HL-60/S4 (cell line): ENCODE measurements around the gene ANKHD1.

ENCODE experiments used
- in situ Hi-C: fragments of 300-500 bp; cut with MboI; formaldehyde crosslinking; loops from 2 replicates; pipeline ENCODE4 v1.14.3; 2022; ENCODE audit warnings: low sequenced_read_pairs

The ANKHD1 gene

DNA sequence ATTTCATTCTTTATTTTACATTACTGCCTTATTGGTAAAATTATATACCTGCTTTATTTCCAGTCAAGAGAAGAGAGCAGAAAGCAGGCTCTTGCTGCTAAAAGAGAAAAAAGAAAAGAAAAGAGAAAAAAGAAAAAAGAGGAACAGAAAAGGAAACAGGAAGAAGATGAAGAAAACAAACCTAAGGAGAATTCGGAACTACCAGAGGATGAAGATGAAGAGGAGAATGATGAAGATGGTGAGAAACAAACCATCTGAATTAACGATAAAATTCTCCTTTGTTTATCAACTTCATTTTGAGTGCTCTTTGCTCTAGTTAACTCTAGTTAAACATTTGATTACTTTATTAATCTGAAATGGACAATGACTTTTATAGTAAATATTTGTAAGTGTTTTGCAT is 122.4 kb downstream of the ANKHD1 start:
- in situ Hi-C loops, result no loop called here

DNA sequence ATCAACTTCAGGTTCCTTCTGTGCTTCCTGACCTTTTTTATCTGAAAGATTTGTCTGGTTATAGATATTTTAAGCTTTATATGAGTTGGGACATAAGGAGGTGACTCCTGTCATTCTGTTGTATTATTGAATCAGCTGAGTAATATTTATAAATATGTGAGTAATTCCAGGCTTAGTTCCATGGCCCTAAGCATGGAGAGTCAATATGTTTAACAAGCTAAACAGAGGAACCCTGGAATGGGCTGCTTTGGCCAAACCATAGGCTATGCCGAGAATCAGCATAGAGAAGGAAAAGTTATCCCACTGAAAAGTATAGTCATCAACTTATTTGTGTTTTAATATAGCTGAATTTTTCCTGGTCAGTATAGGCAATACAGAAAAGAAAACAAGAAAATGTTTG is 138.6 kb downstream of the ANKHD1 start:
- in situ Hi-C loops, result no loop called here

DNA sequence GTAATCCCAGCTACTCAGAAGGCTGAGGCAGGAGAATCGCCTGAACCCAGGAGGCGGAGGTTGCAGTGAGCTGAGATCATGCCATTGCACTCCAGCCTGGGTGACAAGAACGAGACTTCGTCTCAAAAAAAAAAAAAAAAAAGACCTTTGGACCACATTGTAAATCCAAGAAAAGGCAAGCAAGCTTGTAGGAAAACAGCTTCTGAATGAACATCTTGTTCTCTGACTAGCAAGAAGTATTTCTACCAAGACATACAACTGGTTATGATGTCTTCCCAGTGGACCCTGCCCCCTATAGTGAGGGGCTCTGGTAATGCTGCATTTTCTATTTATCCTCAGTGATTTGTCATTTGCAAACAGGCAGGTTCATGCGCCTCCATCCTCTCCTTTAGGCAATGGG is 141.3 kb downstream of the ANKHD1 start:
- in situ Hi-C loops, result no loop called here

DNA sequence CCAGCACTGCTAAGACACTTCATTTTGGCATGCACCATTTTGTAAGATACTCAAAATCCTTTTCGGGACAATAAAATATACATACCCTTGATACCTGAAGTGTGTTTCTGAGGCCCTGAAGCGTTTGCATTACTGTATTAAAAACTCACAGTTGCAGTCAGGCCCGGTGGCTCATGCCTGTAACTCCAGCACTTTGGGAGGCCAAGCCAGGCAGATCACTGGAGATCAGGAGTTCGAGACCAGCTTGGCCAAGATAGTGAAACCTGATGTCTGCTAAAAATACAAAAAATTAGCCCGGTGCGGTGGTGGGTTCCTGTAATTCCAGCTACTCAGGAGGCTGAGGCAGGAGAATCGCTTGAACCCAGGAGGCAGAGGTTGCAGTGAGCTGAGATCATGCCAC is 143.4 kb downstream of the ANKHD1 start:
- in situ Hi-C loops, result no loop called here

DNA sequence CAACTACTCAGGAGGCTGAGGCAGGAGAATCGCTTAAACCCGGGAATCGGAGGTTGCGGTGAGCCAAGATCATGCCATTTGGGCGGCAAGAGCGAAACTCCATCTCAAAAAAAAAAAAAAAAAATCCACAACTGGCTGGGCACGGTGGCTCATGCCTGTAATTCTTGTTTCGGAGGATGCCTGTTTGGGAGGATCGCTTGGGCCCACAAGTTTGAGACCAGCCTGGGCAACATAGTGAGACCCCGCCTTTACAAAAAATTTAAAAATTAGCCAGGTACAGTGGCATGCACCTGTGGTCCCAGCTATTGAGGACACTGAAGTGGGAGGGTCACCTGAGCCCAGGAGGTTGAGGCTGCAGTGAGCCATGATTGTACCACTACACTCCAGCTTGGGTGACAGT is 144.0 kb downstream of the ANKHD1 start:
- in situ Hi-C loops, result no loop called here

DNA sequence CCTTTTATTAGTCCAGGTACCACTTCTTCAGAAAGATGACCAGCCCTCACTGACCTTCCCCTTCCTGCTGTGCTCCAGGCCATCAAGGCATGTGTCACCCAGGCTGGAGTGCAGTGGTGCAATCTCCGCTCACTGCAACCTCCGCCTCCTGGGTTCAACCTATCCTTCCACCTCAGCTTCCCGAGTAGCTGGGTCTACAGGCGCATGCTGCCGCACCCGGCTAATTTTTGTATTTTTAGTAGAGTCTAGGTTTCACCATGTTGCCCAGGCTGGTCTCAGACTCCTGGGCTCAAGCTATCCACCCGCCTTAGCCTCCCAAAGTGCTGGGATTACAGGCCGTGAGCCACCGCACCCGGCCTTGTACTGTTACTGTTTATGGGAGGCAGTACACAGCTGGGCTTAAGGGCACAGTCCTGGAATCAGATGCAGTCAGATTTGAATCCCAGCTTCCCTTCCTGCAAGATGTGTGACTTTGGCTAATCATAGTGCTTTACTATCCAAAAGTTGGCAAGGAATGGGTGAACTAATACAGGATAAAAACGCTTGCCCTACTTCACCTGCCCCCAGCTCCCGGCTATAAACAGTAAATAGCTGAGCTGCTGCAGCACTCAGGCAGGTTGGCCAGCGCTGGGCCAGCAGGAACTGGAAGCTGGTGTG is 145.3 kb downstream of the ANKHD1 start:
- in situ Hi-C loops, result no loop called here

DNA sequence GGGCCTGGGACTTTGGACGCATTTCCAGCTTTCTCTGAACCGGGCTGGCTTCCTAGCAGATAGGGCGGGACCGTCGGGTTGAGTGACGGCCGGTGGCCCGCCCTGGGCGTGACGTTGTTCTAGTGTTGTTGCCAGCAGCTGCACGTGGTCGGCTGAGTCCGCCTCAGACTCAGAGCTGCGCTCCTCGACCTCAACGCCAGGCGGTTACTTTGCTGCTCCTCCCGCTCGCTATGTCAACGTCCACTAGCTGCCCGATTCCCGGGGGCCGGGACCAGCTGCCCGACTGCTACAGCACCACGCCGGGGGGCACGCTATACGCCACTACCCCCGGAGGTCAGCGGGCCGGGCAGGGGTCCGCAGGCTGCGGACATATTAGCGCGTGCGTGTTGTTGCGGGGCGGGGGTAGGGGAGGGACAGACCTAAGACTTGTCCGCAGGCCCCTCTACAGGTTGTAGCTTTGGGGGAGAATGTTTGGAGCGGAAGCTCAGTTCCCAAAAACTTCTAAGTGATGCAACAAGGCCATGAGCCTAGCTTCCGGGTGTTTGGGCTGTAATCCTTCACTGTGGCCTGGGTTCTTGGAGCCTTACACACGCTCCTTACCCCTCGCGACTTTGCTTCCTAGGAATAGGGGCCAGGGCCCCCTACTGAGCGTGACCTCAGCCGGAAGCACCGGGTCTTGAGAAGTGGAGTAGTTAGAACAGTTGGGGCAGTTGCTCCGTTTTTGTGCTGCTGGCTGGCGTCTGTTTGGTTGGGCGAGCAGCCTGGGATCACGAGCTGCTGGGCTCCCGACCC is 146.1 kb downstream of the ANKHD1 start, which contains the start of gene EIF4EBP3:
Gene EIF4EBP3 (plus strand): TSS at position 155 of the 792 bp plus-strand sequence. CDS start 76 bp downstream, at position 231.
- in situ Hi-C loops, result no loop called here

DNA sequence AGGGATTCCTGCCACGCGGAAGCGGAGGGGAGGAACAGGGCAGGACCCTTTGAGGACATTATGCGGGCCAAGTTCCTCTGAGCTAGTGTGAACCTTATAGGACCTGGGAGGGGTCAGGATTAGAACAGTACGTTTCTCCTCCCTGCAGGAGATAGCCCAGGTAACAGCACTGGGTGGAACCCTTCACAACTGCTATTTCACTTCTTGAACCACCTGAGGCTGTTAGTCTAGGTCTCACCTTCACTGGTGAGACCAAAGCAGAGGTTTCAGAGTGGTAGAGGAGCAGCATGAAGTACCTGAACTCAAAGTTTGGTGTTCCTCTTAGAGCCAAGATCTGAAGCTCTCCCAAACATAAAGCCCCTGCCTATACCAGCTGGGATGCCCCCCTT is 146.7 kb downstream of the ANKHD1 start:
- in situ Hi-C loops, result no loop called here

DNA sequence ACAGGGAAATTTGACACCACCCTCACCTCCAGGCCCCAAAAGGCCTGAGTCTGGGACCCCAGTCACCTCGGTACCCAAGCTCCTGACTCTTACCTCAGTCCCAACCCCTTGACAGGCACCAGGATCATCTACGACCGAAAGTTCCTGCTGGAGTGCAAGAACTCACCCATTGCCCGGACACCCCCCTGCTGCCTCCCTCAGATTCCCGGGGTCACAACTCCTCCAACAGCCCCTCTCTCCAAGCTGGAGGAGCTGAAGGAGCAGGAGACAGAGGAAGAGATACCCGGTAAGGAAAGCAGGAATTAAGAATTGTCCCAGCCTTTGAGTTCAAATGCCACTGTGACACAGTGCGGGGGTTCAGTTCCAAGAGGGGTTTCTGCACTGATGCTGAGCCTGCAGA is 147.2 kb downstream of the ANKHD1 start:
- in situ Hi-C loops, result no loop called here

DNA sequence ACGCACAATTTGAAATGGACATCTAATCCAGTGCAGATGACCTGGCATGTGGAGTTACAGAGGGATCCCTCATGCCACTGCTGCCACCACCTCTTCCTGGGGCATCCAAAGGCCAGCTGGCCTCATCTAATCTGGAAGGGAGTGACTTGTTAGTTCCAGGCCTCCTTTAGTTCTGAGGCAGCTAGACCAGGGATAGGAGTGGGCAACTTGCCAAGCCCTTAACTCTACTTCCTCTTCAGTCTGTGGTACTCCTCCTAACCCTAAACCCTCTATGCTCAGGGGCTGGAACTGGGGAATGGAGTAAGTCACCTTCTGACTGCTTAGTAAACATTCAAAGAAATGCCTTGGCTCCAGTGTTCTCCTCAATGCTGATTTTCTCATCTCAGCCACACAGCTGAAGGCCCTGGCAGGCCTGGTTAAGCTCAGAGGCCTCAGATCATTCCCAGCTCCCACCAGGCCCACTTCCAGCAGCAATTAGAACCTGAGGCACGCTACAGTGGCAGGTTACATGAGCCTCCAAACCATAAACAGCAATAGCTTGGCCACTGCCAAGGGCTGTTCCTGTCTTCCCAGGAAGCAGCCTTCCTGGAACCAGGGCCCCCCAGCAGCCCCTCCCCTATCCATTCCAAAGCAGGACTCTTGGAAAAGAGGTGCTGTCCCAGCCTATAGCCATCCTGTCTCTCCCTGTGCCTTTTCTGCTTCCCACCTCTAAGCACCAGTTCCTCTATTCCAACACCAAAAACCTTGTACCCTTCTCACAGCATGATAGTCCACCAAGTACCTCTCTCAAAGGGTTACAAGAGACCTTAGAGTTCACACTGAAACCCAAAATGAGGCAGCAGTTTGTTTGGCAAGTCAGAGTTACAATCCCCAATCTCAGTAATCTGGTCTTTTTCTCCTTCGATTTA is 147.9 kb downstream of the ANKHD1 start:
- in situ Hi-C loops, result loop anchor here (25.0 kb wide), 1 partner anchor 1063 kb away; the partner anchor contains the start of gene DIAPH1

DNA sequence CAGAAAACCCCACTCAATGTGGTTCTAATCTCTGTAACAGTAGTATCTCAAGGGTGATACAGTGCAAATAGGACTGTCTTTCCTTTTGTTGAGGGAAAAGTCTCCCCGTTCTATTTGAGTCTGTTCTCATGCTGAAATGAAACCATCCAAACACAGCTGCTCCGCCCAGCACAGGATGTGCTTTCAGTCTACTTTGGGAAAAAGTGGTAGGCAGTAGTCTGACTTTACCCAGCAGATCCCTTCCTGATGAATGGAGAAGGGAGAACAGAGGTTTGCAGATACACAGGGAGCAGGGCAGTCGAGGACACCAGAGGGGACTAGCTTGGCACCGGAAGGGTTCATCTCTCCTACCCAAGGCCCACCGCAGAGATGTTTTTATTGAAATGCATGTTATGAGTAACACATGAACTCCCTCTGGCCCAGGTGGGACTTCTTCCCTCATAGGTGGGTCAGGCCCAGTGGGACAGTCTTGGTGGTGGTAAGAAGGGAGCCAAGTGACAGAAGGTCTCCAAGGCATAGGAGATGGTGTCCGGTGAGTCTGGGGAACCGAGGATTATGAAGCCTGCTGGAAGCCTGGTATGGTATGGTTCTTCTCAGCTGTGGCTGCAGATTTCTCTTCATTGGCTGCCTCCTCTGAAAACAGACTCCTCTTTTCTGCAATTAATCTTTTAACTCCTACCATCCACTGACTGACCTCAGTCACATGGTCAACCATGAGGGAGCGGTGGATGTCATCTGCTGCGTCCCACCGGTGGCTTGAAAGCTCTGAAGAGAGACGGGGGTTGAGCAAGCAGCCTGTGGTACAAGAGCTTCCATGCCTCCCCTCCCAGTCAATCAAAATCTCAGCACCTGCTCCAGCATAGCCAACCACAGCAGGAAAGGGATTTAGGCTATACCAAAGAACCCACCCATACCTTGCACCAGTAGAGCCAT is 148.8 kb downstream of the ANKHD1 start:
- in situ Hi-C loops, result loop anchor here (25.0 kb wide), 1 partner anchor 1062 kb away; the partner anchor contains the start of gene DIAPH1

DNA sequence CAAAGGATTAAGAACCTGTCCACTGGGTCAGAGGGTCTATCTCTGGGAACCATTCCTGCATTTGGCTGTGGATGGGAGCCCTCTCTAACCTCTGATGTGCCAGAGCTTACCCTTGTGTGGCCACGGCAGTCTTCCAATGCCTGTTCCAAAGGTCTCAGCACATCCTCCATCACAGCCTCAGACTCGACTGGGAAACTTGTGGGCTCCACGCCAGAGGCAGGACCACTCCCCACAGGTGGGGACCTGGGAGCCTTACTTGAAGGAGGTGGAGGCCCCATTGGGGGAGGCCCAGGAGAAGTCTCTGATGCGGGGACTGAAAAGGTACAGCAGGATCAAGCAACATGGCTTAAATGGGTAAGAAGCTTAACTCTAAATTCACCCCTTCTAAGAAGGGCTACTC is 150.2 kb downstream of the ANKHD1 start:
- in situ Hi-C loops, result loop anchor here (25.0 kb wide), 1 partner anchor 1060 kb away; the partner anchor contains the start of gene DIAPH1

DNA sequence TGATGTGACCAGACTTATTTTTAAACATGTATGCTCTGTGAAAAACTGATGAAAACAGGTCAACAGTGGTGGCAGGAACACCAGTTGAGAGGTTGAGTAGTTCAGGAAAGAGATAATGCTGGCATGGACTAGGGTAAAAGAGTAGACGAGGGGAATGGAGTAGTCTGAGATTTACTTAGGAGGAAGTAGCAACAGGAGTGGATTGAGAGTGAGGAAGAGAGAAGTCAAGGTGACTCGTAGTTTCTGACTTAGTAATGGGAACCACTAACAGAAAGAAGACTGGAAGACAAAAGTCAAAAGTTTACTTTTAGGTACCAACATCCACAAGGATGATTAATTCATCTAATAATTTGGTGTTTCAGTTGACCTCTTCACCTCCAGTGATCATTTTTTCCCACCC is 152.0 kb downstream of the ANKHD1 start:
- in situ Hi-C loops, result loop anchor here (25.0 kb wide), 1 partner anchor 1059 kb away; the partner anchor contains the start of gene DIAPH1

DNA sequence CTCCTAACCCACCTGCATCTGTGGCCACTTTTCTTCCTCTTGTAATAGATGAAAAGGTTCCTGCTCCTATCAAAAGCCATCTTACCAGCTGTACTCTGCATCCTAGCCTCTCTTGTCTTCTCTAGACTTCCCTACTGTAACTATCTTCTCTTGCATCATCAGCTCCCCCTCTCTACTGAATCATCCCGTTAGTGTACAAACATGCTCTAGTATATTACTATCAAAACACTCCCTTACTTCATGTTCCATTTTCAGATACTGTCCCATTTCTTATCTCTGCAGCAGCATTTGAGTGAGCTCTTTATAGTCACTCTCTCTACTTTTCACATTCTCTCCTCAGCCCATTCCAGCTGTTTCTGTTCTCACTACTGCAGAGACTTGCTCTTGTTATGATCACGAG is 152.8 kb downstream of the ANKHD1 start:
- in situ Hi-C loops, result loop anchor here (25.0 kb wide), 1 partner anchor 1058 kb away; the partner anchor contains the start of gene DIAPH1

DNA sequence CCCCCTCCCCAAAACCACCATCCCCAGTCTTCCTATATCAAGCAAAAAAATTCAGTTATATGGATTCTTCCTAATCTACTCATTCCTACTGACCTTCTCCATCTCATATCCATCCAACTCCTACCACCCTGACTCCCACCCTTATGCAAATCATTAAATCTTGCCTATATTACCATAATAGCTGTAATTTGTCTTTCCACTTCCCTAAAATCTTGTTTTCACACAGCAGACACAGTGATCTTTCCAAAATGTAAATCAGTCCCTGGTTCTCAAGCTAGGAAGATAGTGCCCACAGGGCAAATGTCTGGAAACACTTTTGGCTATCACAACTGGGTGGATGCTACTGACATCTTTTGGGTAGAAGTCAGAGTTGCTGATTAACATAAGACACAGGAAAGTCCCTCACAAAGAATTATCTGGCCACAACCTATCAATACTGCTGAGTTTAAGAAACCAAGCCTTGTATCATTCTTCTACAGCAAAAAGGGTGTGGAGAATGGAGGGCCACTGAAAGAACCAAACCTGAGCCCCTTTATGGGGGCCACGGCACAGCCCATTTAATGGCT is 154.2 kb downstream of the ANKHD1 start:
- in situ Hi-C loops, result loop anchor here (25.0 kb wide), 1 partner anchor 1056 kb away; the partner anchor contains the start of gene DIAPH1

DNA sequence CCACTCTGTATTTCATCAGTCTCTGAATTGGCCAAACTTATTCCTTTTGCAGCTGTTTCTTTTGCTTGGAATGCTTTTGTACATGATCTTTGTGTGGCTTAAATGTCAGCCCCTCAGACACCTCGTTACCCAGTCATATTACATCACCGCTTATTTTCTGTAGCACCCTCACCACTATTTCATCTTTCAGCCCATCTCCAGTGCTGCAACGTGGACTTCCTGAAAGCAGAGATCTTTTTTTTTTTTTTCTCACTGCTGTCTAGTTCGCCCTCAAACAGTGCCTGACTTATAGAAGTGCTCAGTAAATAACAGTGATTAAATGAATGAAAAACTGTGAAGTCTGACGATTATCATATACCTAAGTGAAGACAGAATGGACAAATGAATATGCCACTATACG is 154.8 kb downstream of the ANKHD1 start:
- in situ Hi-C loops, result loop anchor here (25.0 kb wide), 1 partner anchor 1056 kb away; the partner anchor contains the start of gene DIAPH1

DNA sequence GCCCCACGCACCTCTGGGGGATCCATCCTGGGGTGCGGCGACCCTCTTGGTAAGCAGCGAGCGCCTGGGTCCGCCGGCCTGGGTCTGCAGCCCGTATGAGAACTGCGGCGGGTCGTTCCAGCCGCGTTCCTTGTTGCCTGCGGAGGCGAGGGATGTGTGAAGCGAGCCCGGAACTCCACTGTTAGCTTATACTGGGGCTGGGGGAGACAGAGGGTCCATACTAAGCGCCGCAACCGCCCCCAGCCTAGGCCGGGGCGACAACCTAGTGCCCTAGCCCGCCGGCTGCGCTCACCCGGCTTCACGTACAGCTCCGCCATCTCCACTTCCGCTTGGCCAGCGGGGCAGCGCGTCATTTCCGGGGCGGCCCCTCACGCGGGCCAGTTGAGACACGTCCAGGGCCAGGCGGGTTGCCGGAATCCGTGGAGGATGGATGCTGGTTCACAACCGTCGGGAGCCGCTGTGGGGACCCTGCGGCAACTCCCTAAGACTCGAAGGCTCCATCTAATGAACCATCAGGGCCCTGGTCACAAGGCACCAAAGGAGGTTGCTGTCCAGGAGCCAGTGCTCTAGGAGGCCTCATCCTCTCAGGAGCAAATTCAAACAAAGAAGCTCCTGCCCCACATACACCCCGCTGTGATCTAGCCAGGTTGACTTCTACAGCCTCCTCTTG is 155.6 kb downstream of the ANKHD1 start, which contains the start of gene SRA1:
Gene SRA1 (minus strand): TSS at position 338 of the 670 bp plus-strand sequence. CDS start 21 bp downstream, at position 317.
- in situ Hi-C loops, result loop anchor here (25.0 kb wide), 1 partner anchor 1055 kb away; the partner anchor contains the start of gene DIAPH1

DNA sequence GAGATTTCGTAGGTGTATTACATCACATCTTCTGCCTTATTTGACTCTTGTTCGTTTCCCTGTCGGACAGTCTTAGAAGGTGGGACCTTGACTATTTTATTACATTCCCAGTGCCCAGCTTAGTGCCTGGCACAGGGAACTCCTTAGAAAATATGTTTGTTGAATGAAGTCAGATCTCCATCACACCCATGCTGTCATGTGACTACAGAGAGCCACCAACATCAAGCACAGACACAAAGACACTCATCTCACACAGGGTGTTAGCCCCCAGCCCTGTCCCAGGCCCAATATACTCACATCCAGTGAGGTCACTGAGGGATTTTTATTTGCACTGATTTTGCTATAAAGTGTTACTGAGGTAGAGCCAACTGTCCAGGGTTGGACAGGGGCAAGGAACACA is 156.3 kb downstream of the ANKHD1 start:
- in situ Hi-C loops, result loop anchor here (25.0 kb wide), 1 partner anchor 1054 kb away; the partner anchor contains the start of gene DIAPH1
